Stimulated activated CD8-positive, alpha-beta memory T cell treated with anti-CD3 and anti-CD28 coated beads, Interleukin-12 subunit alpha, Interleukin-12 subunit beta, amount 100 ng/mL, for 1 hour (primary cell): ENCODE data around the gene NEDD4L.
"Not testable (repeated sequence)": the region's sequence is repeated elsewhere in the genome, so short reads cannot be mapped to it uniquely, and the experiment has no call there.

Source experiments
- DNase-seq: peaks from one replicate; pipeline ENCODE4 v3.0.0-alpha.2; 2020; ENCODE audit warnings: low read depth

The NEDD4L gene

GRCh38 chr18:58241026-58241679 lies 197.1 kb downstream of the NEDD4L start:
- no peak for DNase-seq

DNA sequence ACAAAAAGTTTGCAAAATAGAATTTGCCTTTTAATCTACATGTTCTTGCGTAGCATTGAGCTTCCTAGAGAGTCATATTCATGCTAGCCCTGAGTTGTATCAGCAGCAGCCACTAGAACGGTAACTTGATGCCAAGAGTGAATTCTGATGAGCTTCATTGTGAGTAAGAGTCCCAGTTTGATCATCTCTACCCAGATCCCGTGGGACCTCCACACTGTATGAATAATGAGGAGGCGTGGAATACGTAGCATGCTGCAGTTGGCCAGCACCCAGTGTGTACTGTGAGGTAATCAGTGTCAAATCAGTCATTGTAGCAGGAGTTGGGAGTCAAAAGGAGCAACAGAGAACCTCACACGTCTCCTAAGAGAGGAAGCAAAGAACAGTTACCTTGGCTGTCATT lies 197.9 kb downstream of the NEDD4L start:
- DNase-seq, result no peak

GRCh38 chr18:58242435-58242834 lies 198.4 kb downstream of the NEDD4L start:
- no peak for DNase-seq

GRCh38 chr18:58242968-58243367 lies 198.9 kb downstream of the NEDD4L start:
- DNase-seq, result no peak

- no peak for DNase-seq
Observed at GRCh38 chr18:58243401-58243800, 199.4 kb downstream of the NEDD4L start.

GRCh38 chr18:58247363-58247834 lies 203.4 kb downstream of the NEDD4L start:
- no peak for DNase-seq

GRCh38 chr18:58249712-58250111 lies 205.7 kb downstream of the NEDD4L start:
- no peak for DNase-seq

DNA sequence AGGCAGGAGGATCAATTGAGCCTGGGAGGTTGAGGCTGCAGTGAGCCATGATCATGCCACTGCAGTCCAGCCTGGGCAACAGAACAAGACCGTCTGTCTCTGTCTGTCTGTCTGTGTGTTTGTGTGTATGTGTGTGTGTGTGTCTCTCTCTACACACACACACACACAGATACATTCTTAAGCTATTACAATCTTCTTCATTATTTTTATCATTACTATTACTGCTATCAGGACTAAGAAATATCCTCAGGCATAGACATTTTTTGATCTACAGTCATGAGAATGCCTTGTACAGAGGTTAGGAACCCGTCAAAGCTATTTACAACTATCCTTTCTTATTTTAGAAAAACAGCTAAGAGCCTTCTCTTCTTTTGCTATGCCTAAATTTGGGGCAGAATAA lies 207.4 kb downstream of the NEDD4L start:
- DNase-seq, result no peak

DNA sequence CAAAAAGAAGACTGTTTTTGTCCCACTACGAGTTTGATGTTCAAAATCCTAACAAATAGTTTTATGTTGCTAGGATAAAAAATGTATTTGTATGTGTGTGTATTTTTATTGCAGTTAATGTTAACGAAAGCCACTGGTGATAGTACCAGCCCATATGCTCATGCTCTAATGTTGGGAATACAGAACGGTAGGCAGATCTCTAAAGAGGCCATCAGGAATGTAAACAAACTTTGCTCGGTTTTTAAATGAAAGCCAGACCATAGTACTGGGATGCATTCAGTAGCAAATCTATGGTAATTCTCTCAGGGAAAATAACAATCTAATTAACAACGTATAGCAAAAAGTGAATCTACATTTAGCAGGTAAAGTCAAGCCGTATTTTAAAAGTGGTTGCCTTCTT lies 208.1 kb downstream of the NEDD4L start:
- no peak for DNase-seq

GRCh38 chr18:58253318-58253717 lies 209.3 kb downstream of the NEDD4L start:
- no peak for DNase-seq

- no peak for DNase-seq
Observed at GRCh38 chr18:58253871-58254270, 209.8 kb downstream of the NEDD4L start.

DNA sequence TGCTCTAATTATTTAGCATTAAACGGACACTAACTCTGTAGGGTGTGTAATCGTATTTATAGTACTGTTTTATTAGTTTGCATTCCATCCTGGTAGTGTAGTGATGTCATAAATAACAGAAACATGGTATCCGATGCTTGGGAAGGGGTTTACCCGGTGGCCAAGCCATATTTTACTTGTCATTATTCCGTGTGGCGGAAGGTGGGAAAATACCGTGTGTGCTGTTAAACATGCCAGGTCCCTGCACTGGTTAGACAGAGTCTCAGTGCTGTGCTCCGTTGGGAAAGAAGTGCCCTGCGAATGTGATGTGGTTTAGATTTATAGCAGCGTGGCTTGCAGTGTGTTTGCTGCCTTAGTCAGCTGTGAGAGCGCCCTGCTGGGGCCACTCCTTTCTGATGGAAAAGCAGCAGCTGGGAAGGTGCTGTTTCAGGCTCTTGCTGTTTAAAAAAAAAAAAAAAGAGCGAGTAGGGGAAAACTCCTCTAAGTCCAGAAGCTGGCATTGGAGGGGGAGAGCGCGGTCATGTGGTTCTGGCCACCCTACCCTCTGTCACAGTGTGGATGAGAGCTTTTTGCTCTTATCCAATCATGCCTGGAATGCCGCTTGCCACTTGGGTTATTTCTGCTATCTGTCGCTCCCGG lies 211.0 kb downstream of the NEDD4L start:
- no peak for DNase-seq

- no peak for DNase-seq
Observed at GRCh38 chr18:58255701-58256311, 211.8 kb downstream of the NEDD4L start.

- no peak for DNase-seq
Observed at GRCh38 chr18:58256316-58257080, 212.5 kb downstream of the NEDD4L start.

GRCh38 chr18:58257461-58257860 lies 213.4 kb downstream of the NEDD4L start:
- DNase-seq, result no peak

DNA sequence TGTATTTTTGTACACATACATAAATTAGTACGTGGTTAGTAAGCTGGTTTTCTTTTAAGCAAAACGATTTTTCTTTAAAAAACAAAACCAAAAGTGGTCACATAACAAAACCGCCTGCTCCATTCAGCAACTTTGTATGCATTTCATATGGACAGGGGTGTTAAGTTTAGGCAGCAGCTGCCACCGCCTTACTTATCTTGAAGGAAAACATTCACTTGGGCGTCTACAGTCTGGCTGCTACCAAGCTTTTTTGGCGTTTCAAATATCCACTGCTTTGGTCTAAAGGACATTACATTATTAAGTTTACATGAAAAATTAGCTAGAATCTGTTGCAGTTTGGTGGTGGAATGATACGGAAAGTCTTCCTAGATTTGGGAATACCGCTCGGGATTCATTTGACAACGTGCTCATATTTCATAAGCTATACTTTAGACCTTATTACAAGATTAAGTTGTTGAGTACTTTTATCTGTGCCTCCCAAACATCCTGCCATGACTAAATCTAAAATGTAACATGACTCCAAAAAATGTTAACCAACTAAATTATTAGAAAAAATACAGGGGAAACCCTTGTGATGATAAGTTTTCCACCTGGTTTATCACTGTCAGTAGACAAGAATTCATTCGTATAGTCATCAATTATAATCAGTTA lies 214.8 kb downstream of the NEDD4L start:
- no peak for DNase-seq

GRCh38 chr18:58263055-58263957 lies 219.3 kb downstream of the NEDD4L start:
- no peak for DNase-seq

DNA sequence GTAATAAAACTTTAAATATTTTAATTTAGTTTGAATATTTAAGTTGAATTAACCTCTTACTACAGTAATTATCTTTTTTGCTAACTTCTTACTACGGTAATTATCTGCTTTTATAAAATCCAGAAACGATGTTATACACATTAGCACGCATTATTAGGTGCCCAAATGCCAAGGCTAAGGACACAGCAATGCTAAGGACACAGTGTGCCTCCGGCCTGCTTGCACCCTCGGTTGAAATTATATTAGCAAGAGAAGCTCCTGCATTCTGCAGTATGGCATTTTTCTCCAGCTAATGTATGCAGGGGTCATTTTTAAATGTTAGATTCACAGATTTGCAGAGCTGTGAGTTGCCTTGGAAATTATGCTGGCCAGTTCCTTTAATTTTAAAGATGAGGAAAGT lies 220.0 kb downstream of the NEDD4L start:
- no peak for DNase-seq

DNA sequence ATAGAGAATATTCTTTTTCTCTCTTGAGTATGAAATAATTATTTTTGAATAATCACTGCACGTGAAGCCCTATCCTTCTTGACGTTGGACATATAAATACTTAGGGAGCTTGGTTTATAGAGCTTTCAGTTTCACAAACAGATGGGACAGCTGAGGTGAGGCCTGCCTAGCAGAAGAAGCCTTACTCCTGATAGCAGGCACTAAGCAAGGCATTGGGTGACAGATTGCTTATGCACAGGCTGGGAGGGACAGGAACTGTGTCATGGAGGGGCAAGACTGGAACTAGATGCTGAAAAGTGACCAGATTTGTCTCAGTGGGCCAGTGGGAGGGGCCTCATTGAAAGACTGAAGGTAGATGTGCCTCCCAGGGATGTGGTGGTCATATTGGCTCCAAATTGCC lies 220.8 kb downstream of the NEDD4L start:
- DNase-seq, result no peak

DNA sequence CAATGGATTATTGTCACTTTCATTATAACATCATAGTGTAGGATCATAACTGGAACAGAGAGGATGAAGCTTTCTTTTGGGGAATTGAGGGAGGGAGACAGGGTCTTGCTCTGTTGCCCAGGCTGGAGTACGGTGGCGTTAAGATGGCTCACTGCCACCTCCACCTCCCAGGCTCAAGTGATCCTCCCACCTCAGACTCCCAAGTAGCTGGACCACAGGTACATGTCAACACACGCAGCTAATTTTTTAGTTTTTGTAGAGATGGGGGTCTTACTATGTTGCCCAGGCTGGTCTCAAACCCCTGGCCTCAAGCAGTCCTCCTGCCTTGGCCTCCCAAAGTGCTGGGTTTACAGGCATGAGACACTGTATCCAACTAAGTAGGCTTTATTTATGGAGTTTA lies 221.5 kb downstream of the NEDD4L start:
- not testable (repeated sequence) for DNase-seq

DNA sequence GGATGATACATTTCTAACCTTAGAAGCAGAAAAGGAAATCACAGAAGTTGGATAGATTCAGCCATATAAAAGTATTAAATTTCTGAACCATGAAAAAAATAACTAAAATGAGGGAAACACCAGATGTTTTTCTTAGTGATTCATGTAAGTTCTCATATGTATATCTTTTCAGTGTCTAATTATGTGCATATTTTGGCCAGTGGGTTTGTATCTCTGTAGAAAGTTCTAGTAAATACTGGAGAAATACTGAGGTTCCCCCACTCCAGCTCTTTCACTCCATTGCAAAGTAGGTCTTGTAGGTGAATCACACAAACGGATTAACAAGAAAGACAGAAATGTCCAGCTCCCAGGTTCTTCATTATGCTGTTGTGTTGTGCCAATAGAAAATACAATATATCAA lies 222.3 kb downstream of the NEDD4L start:
- DNase-seq, result no peak
